Smooth muscle cell of the pulmonary artery (primary cell): ENCODE results near the gene FAM237A. TPM values are rescaled to one million over a fixed set of nuclear protein-coding genes. Genes with fewer than 3 reads are reported as not detected.

Experiments
- total RNA-seq: library from RNA; depleted of rRNA; stranded (reverse); fragments of >200 nt; gene quantifications from 2 replicates; pipeline ENCODE4 v1.2.3, GENCODE V29; 2014

FAM237A gene
- not detected in 2 replicates for total RNA-seq

DNA sequence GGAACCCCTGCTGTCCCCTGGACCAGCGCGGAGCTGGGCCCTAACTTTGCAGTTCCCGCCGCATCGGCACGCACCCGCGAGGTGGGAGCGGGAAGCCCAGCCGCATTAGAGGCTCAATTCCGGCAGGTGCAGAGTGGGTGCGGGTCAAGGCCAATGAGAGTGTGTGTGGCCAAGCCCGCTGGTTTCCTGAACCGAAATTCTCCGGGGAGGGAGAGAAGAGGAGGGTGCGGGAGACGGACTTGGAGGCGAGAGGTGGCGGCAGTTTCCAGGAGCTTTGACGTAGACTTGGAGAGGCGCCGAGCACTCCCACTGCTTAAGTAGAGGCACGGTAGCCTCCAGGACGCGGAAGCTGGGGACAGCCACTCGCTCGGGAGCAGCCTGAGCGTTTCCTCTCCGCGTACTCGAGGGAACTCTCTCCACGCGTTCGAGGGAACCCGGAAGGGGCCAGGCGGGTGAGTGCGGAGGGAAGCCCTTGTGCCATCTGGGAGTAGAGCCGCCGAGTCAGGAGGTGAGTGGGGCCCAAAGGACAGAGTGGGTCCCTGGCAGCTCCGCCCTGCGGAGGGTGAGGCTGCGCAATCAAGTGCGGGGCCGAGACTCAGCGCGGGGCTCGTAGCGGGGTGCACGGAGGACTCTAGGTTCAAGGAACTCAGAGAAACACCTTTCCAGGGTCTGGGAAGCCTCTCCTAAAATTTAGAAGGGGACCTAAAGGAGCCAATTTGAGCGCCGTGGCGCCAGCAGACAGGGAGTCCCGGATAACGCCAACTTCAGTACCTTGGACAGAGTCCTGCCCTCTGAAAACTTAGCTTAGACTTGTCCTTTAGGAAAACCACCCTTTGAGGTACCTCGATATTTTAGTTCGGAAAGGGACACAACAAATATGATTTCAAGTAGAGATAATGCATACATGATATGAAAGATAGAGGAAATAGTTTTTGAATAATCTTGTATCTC, at the start of gene FAM237A:
Gene FAM237A, plus strand, starts transcription at position 413 of the 951 bp plus-strand sequence. CDS start 1,750 bp downstream, outside the sequence.

Other genes with a start within 250 kb of the FAM237A start
- 14.3 and 28.9 TPM in 2 replicates for gene ADAM23, start 199.0 kb upstream of the FAM237A start, total RNA-seq
- not detected in 2 replicates for gene DYTN, start 75.9 kb downstream of the FAM237A start, total RNA-seq
- 0.33 and 0.72 TPM in 2 replicates for gene MDH1B, start 122.8 kb downstream of the FAM237A start, total RNA-seq
- gene FASTKD2, start 123.1 kb downstream of the FAM237A start, total RNA-seq: 39.7 and 41.9 TPM in 2 replicates